Measurements from ENCODE around the gene TOX2.

The TOX2 gene

GRCh38 chr20:44064501-44065400 lies 150.1 kb downstream of the TOX2 start:
- DNase-seq (ENCODE audit: low read depth, low spot score) = no peak

- no peak for DNase-seq (ENCODE audit: low read depth, low spot score)
These were observed 151.0 kb downstream of the TOX2 start for GRCh38 chr20:44065401-44066340.

DNA sequence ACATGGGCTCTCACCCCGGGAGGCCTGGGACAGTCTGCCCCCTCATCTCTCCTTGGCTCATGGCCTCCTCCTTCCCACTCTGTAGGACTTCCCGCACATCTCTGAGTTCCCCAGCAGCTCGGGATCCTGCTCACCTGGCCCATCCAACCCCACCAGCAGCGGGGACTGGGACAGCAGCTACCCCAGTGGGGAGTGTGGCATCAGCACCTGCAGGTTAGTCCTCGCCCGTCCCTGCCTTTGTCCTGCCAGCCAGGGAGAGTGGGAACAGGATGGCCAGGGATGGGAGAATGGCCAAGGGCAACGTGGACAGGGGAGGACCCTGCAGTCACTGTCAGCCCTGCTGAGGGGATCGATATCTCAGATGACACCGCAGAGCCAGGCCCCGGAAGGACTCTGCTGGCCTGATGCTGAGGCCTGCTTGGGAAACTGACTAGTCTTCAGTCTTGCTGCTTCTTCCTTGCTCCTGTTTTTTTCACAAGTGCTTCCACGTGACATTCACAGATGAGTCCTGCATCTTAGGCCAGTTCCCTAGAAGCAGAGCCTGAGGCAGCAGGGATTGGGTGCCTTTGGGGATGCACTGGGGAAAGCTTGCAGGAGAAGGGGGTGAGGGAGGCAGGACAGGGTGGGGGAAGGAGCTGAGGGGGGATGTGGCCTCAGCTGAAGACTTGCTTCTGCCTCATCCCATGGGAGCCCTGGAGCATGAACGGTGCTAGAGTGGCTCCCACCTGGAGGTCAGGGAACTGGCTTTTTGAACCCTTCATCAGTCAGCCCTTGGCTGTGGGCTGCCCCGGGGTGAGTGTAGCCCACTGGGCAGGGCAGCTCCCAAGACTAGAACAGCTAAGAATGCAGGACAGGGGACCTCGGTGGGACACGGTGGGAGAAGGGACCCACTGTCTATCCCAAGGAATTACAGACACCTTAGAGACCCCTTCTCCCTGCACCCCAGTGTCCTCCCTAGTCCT lies 152.3 kb downstream of the TOX2 start:
- DNase-seq (ENCODE audit: low read depth, low spot score) = no peak

DNA sequence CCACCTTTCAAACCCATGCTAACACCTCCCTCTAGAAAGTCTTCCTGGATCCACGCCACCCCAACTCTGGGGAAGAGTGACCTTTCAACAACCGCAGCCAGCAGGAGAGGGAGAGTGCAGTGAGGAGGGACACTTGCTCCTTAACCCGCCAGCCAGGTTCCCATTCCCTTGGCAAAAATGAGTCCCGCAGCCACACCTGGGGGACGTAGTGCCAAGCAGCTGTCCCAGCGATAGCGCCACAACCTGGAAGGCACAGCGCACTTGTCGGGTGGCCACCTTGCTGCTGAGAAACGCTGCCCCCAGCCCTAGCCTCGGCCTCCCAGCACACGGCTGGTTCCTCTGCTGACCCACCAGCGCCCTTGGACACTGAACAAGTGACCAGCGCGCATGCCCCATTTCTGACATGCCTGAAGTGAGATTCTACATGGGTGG lies 153.0 kb downstream of the TOX2 start:
- DNase-seq (ENCODE audit: low read depth, low spot score) = no peak

DNA sequence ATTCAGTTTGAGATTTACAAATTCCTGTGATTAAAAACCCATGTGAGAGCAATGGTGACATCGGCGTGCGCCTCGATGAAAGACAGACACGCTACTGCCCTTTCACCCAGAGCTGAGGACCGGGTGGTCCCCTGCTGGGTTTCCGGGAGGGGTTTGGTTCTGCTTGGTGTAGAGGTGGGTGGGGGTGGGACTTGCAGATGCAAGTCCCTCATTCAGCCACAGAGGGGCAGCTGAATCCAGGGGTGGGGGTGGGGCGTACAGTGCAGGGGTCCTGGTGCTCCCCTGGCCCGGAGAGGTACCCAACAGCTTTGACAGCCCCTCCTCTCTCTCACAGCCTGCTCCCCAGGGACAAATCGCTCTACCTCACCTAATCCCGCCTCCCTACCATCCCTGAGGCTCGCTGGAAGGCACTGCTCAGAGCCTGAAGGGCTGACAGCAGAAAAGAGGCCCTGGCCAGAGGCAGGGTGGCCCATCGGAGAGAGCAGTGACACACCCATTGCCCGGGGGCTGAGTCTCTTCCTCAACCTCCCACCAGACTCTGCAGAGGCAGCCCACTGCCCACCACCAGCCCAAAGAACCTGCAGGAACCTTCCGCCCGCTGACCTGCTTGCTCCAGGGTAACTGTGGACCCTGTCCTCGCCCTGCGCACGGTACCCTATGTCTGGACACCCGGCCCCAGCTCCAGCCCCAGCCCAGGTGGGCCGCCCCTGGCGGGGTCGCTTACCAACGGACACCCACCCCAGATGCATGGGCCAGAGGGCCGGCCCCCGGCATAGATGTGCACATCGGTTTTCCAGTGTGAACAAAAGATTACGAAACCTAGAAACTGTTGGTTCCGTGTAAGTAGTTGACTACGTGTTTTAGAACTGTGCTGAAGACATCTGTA lies 153.9 kb downstream of the TOX2 start:
- no peak for DNase-seq (ENCODE audit: low read depth, low spot score)

- no peak for DNase-seq (ENCODE audit: low read depth, low spot score)
These were observed 154.8 kb downstream of the TOX2 start for GRCh38 chr20:44069203-44070011.

GRCh38 chr20:44070139-44070900 lies 155.7 kb downstream of the TOX2 start:
- no peak for DNase-seq (ENCODE audit: low read depth, low spot score)

DNA sequence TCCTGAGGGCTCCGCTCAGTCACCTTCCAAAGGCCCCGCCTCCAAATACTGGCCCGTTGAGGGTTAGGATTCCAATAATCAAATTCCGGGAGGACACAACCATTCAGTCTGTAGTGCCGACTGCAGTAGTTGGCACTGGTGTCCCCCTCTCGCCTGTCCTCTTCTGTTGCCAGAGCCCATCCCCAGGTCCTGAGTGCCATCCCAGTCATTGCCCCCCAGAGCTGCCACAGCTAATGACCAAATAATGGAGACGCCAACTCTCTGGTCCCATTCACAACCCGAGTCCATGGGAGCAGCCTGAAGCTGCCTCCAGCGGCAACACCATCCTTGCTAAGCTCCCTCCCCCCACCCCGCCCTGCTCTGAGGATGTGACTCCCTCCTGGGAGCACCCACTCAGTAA lies 156.4 kb downstream of the TOX2 start:
- DNase-seq (ENCODE audit: low read depth, low spot score) = no peak

GRCh38 chr20:44071526-44072111 lies 157.0 kb downstream of the TOX2 start:
- DNase-seq (ENCODE audit: low read depth, low spot score) = no peak

DNA sequence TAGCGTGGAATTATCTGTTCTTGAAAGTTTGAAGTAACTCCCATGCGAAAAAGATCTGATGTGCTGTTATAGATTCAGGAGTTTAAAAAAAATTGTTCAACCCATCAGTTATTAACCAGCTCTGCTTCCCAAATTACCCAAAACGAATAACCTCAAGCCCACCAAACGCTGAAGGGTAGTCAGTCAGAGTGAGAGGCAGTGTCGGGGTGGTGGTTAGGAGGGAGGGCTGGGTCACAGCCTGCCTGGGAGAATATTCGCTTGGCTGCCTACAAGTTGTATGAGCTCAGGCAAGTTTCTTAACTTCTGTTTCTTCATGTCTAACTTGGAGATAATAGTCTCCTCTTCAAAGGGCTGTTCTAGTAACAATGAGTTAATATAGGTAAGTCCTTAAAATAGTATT lies 157.7 kb downstream of the TOX2 start:
- no peak for DNase-seq (ENCODE audit: low read depth, low spot score)

- no peak for DNase-seq (ENCODE audit: low read depth, low spot score)
These were observed 158.5 kb downstream of the TOX2 start for GRCh38 chr20:44073011-44073674.

- DNase-seq (ENCODE audit: low read depth, low spot score) = no peak
These were observed 159.0 kb downstream of the TOX2 start for GRCh38 chr20:44073675-44074071.

GRCh38 chr20:44074252-44075151 lies 159.8 kb downstream of the TOX2 start:
- no peak for DNase-seq (ENCODE audit: low read depth, low spot score)

DNA sequence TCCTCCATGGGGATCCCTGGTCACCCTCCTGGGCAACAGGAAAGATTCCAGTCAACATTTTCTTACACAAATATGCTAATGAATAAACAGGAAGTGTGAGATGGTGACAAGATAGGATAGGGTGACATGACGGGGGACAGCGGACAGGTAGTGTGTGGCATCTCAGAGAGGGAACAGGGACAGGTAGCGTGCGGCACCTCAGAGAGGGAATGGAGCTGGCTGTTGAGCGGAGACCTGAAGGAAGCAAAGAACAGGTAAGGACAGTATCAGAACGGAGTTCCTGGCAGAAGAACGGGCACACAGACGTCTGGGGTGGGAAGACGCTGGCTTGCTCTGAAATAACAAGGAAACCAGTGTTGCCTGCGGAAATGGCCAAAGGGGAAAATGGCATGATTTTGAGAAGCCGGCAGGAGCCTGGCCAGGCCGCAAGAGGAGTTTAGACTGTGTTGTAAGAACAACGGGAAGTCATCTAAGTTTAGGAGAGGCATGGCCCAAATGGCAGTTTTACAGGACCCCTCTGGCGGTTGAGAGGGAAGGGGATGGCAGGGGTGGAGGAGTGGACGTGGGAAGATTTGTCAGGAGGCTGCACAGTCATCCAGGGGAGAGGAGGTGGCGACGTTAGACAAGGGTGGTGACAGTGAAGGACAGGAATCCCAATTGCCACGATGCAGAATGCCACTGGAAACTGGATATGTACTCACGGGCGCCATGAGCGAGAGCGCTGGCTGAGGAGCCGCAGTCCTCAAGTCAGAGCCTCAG lies 160.7 kb downstream of the TOX2 start:
- DNase-seq (ENCODE audit: low read depth, low spot score) = no peak

DNA sequence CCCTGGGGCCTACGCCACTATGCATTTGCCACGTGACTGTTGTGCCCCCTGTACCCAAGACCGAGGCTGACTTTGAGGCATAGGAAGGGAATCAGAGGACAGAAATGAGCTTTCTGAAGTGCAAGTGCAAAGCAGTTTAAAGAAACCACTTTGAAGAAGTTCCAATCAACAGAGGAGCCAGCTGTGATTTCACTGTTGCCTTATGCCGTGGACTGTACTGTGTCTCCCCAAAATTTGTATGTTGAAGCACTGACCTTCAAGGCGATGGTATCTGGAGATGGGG lies 161.2 kb downstream of the TOX2 start:
- DNase-seq (ENCODE audit: low read depth, low spot score) = no peak

DNA sequence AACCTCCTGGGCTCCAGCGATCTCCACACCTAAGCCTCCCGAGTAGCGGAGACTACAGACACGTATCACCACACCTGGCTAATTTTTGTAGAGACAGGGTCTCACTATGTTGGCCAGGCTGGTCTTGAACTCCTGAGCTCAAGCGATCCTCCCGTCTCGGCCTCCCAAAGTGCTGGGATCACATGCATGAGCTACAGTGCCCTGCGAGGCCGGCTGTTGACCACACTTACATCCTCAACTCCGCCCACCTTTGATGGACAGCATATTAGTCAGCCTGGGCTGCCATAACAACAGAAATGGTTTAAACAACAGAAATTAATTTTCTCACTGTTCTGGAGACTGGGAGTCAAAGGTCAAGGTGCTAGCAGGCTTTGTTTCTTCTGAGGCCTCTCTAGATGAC lies 164.6 kb downstream of the TOX2 start:
- no peak for DNase-seq (ENCODE audit: low read depth, low spot score)

Data from activated naive CD8-positive, alpha-beta T cell treated with anti-CD3 and anti-CD28 coated beads, Interleukin-2, amount 50 U/mL, for 16 hours (primary cell).